HL-60/S4 (cell line): ENCODE data around the gene C6.

Experiments used
- in situ Hi-C: fragments of 300-500 bp; cut with MboI; formaldehyde crosslinking; loops from 2 replicates; pipeline ENCODE4 v1.14.3; 2022; ENCODE audit warnings: low sequenced_read_pairs

The C6 gene

GRCh38 chr5:41127967-41128690, 85.2 kb downstream of the C6 start:
- in situ Hi-C loops, result no loop called here

GRCh38 chr5:41122459-41122858, 90.9 kb downstream of the C6 start:
- in situ Hi-C loops, result no loop called here

- in situ Hi-C loops, result no loop called here
Observed at GRCh38 chr5:41120600-41120999, 92.7 kb downstream of the C6 start.

GRCh38 chr5:41118177-41118576, 95.2 kb downstream of the C6 start:
- in situ Hi-C loops, result no loop called here

- in situ Hi-C loops, result no loop called here
Observed at GRCh38 chr5:41115281-41115680, 98.1 kb downstream of the C6 start.

- in situ Hi-C loops, result no loop called here
Observed at GRCh38 chr5:41112486-41113455, 100.6 kb downstream of the C6 start.

GRCh38 chr5:41109186-41109585, 104.1 kb downstream of the C6 start:
- in situ Hi-C loops, result no loop called here

GRCh38 chr5:41102341-41102740, 111.0 kb downstream of the C6 start:
- in situ Hi-C loops, result no loop called here

GRCh38 chr5:41097642-41098041, 115.7 kb downstream of the C6 start:
- in situ Hi-C loops, result no loop called here

GRCh38 chr5:41095324-41096101, 117.8 kb downstream of the C6 start:
- in situ Hi-C loops, result no loop called here

GRCh38 chr5:41094871-41095270, 118.5 kb downstream of the C6 start:
- in situ Hi-C loops, result no loop called here

GRCh38 chr5:41093803-41094202, 119.5 kb downstream of the C6 start:
- in situ Hi-C loops, result no loop called here
